ENCODE results near the gene HUS1B. TPM values are rescaled to one million over a fixed set of nuclear protein-coding genes. Genes with fewer than 3 reads are reported as not detected.

The HUS1B gene
- 0.67 and 1.3 TPM in 2 replicates for total RNA-seq
- long read RNA-seq, result 0 reads

GRCh38 chr6:656460-657252, at the start of gene HUS1B:
Gene HUS1B (minus strand): TSS chr6:657100. CDS start chr6:656944, 156 bp downstream.
- H3K9me3 Mint-ChIP-seq (ENCODE audit: low read depth), result peaks cover 5% of the 10 kb centered on the region
- H3K27ac Mint-ChIP-seq, result no peak within 1 kb of the TSS
- no peaks in the 10 kb centered on the region for H3K27me3 Mint-ChIP-seq
- no peaks in the 10 kb centered on the region for H3K4me1 Mint-ChIP-seq (ENCODE audit: low read depth)
- no peak for DNase-seq (ENCODE audit: low spot score, unreplicated experiment)
- TF ChIP-seq CTCF (IDR thresholded peaks at IDR 0.05; ENCODE audit: unreplicated experiment), result no peak
- peaks cover 8% of the 10 kb centered on the region for H3K36me3 Mint-ChIP-seq (ENCODE audit: insufficient read depth)
- H3K4me3 Mint-ChIP-seq (ENCODE audit: low read depth), result no peak within 1 kb of the TSS

- Mint-ChIP-seq H3K36me3 (ENCODE audit: insufficient read depth) (no peaks in the 10 kb centered on the region), H3K27me3 (peaks cover 29% of the 10 kb centered on the region), H3K27ac (no peak overlapping the region), H3K4me1 (ENCODE audit: low read depth) (peaks cover 12% of the 10 kb centered on the region), H3K4me3 (ENCODE audit: low read depth) (no peak overlapping the region), H3K9me3 (ENCODE audit: low read depth) (no peaks in the 10 kb centered on the region)
- no peak for DNase-seq (ENCODE audit: low spot score, unreplicated experiment)
- no peak for TF ChIP-seq CTCF (IDR thresholded peaks at IDR 0.05; ENCODE audit: unreplicated experiment)
Measured at GRCh38 chr6:706146-706545, 49.2 kb upstream of the HUS1B start.

- no peaks in the 10 kb centered on the region for H3K9me3 Mint-ChIP-seq (ENCODE audit: low read depth)
- H3K4me1 Mint-ChIP-seq (ENCODE audit: low read depth), result peaks cover 7% of the 10 kb centered on the region
- H3K27ac Mint-ChIP-seq, result no peak overlapping the region
- no peak for DNase-seq (ENCODE audit: low spot score, unreplicated experiment)
- H3K36me3 Mint-ChIP-seq (ENCODE audit: insufficient read depth), result no peaks in the 10 kb centered on the region
- no peak for TF ChIP-seq CTCF (IDR thresholded peaks at IDR 0.05; ENCODE audit: unreplicated experiment)
- H3K4me3 Mint-ChIP-seq (ENCODE audit: low read depth), result no peak overlapping the region
- H3K27me3 Mint-ChIP-seq, result peaks cover 18% of the 10 kb centered on the region
Measured at GRCh38 chr6:705047-705446, 48.1 kb upstream of the HUS1B start.

GRCh38 chr6:704046-704445, 47.1 kb upstream of the HUS1B start:
- Mint-ChIP-seq H3K36me3 (ENCODE audit: insufficient read depth) (no peaks in the 10 kb centered on the region), H3K9me3 (ENCODE audit: low read depth) (no peaks in the 10 kb centered on the region), H3K27me3 (peaks cover 10% of the 10 kb centered on the region), H3K4me3 (ENCODE audit: low read depth) (no peak overlapping the region), H3K27ac (no peak overlapping the region), H3K4me1 (ENCODE audit: low read depth) (peaks cover 7% of the 10 kb centered on the region)
- no peak for DNase-seq (ENCODE audit: low spot score, unreplicated experiment)
- TF ChIP-seq CTCF (IDR thresholded peaks at IDR 0.05; ENCODE audit: unreplicated experiment), result no peak

- H3K27ac Mint-ChIP-seq, result no peak overlapping the region
- no peak for DNase-seq (ENCODE audit: low spot score, unreplicated experiment)
- H3K4me1 Mint-ChIP-seq (ENCODE audit: low read depth), result peaks cover 7% of the 10 kb centered on the region
- H3K36me3 Mint-ChIP-seq (ENCODE audit: insufficient read depth), result no peaks in the 10 kb centered on the region
- TF ChIP-seq CTCF (IDR thresholded peaks at IDR 0.05; ENCODE audit: unreplicated experiment), result no peak
- H3K9me3 Mint-ChIP-seq (ENCODE audit: low read depth), result no peaks in the 10 kb centered on the region
- no peak overlapping the region for H3K4me3 Mint-ChIP-seq (ENCODE audit: low read depth)
- H3K27me3 Mint-ChIP-seq, result peaks cover 9% of the 10 kb centered on the region
Measured at GRCh38 chr6:703552-703951, 46.7 kb upstream of the HUS1B start.

Measured in progenitor cell of endocrine pancreas (in vitro differentiated cells).